OCI-LY1 (cell line): Measurements from ENCODE around the gene CD86.

Source experiments
- H2AFZ ChIP-seq: fragments of 200-600 bp; sonication (generic), shearing (Covaris generic); 2 replicates; pipeline ENCODE4 v1.6.0; 2014; ENCODE audit warnings: antibody characterized with exemption, mild to moderate bottlenecking, low read length
- H3F3A ChIP-seq: fragments of 200-600 bp; sonication (generic), shearing (Covaris generic); 2 replicates; pipeline ENCODE4 v1.6.0; 2014; ENCODE audit warnings: mild to moderate bottlenecking, antibody characterized with exemption, low read length, moderate library complexity; ENCODE audit not compliant: insufficient read depth
- H3K27ac ChIP-seq: fragments of 200-600 bp; sonication (generic); 2 replicates; pipeline ENCODE4 v1.5.1; 2014; ENCODE audit warnings: low read length, mixed run types, mild to moderate bottlenecking, low read depth; ENCODE audit not compliant: poor library complexity, severe bottlenecking
- H3K27me3 ChIP-seq: fragments of 200-600 bp; sonication (generic); 2 replicates; pipeline ENCODE4 v1.6.0; 2014; ENCODE audit warnings: antibody characterized with exemption, mild to moderate bottlenecking, low read length, moderate library complexity; ENCODE audit not compliant: insufficient read depth
- H3K36me3 ChIP-seq: fragments of 200-600 bp; sonication (generic); 2 replicates; pipeline ENCODE4 v1.6.1; 2014; ENCODE audit warnings: mild to moderate bottlenecking, antibody characterized with exemption, low read length, moderate library complexity, mixed read lengths; ENCODE audit not compliant: insufficient read depth
- H3K4me1 ChIP-seq: fragments of 200-600 bp; sonication (generic); 2 replicates; pipeline ENCODE4 v1.5.1; 2014; ENCODE audit warnings: mild to moderate bottlenecking, low read length, moderate library complexity; ENCODE audit not compliant: insufficient read depth, severe bottlenecking
- H3K4me2 ChIP-seq: fragments of 200-600 bp; sonication (generic), shearing (Covaris generic); 2 replicates; pipeline ENCODE4 v1.6.1; 2014; ENCODE audit warnings: low read length
- H3K4me3 ChIP-seq: fragments of 200-600 bp; sonication (generic); 2 replicates; pipeline ENCODE4 v1.5.1; 2014; ENCODE audit warnings: low read length, low read depth, mild to moderate bottlenecking, mixed read lengths; ENCODE audit not compliant: poor library complexity, severe bottlenecking
- H3K79me2 ChIP-seq: fragments of 200-600 bp; shearing (Covaris generic); 2 replicates; pipeline ENCODE4 v1.6.1; 2016; ENCODE audit warnings: mixed run types, low read length, mixed read lengths; ENCODE audit not compliant: insufficient read depth
- H3K9ac ChIP-seq: fragments of 200-600 bp; sonication (generic), shearing (Covaris generic); 2 replicates; pipeline ENCODE4 v1.6.1; 2014; ENCODE audit warnings: mild to moderate bottlenecking, low read length, mixed read lengths
- H3K9me2 ChIP-seq: fragments of 200-600 bp; sonication (generic), shearing (Covaris generic); 2 replicates; pipeline ENCODE4 v1.6.1; 2014; ENCODE audit warnings: low read depth, mild to moderate bottlenecking, low read length, mixed read lengths
- H3K9me3 ChIP-seq: fragments of 200-600 bp; shearing (Covaris generic); 2 replicates; pipeline ENCODE4 v1.6.1; 2014; ENCODE audit warnings: low read length, mixed read lengths
- H4K20me1 ChIP-seq: fragments of 200-600 bp; sonication (generic), shearing (Covaris generic); 2 replicates; pipeline ENCODE4 v1.6.0; 2016; ENCODE audit warnings: mild to moderate bottlenecking, low read length; ENCODE audit not compliant: insufficient read depth
- CTCF ChIP-seq: fragments of 200-600 bp; sonication (generic), shearing (Covaris generic); IDR thresholded peaks from 2 replicates; pipeline ENCODE4 v1.5.1; 2017; ENCODE audit warnings: mild to moderate bottlenecking, antibody characterized with exemption, low read length, moderate library complexity, mixed read lengths
- EZH2 ChIP-seq: fragments of 200-600 bp; sonication (generic), shearing (Covaris generic); IDR thresholded peaks from 2 replicates; pipeline ENCODE4 v1.8.0; 2017; ENCODE audit warnings: borderline replicate concordance, mixed run types, mild to moderate bottlenecking, antibody characterized with exemption, low read length, moderate library complexity, mixed read lengths

Gene CD86

GRCh38 chr3:122024800-122025199 is 30.4 kb upstream of the CD86 start:
- no peaks in the 10 kb centered on the region for H3F3A ChIP-seq
- no peaks in the 10 kb centered on the region for H3K9me3 ChIP-seq

GRCh38 chr3:122025296-122025695 is 29.9 kb upstream of the CD86 start:
- H3K4me1 ChIP-seq, result peaks cover 65% of the 10 kb centered on the region
- peak overlapping the region; percentile 85 for H3K27ac ChIP-seq
- H3K27me3 ChIP-seq, result no peaks in the 10 kb centered on the region
- H3K36me3 ChIP-seq, result no peaks in the 10 kb centered on the region
- no peaks in the 10 kb centered on the region for H4K20me1 ChIP-seq
- no peaks in the 10 kb centered on the region for H3K9me3 ChIP-seq
- peak overlapping the region; percentile 16; the same call in 1 of the 2 replicates for H3K9ac ChIP-seq
- H3F3A ChIP-seq, result no peaks in the 10 kb centered on the region
- peak overlapping the region; percentile 70 for H3K4me2 ChIP-seq
- H3K9me2 ChIP-seq, result no peaks in the 10 kb centered on the region
- H3K79me2 ChIP-seq, result no peaks in the 10 kb centered on the region
- no peak overlapping the region for H2AFZ ChIP-seq
- TF ChIP-seq CTCF, result no peak
- no peak for TF ChIP-seq EZH2
- peak overlapping the region; percentile 20 for H3K4me3 ChIP-seq

More at GRCh38 chr3:122024800-122025199, 30.4 kb upstream of the CD86 start:
- H3K4me2 ChIP-seq, result peak overlapping the region; percentile 70
- no peaks in the 10 kb centered on the region for H3K36me3 ChIP-seq
- no peaks in the 10 kb centered on the region for H4K20me1 ChIP-seq
- no peaks in the 10 kb centered on the region for H3K79me2 ChIP-seq
- peaks cover 65% of the 10 kb centered on the region for H3K4me1 ChIP-seq
- H3K27me3 ChIP-seq, result no peaks in the 10 kb centered on the region
- peak overlapping the region; percentile 16; the same call in 1 of the 2 replicates for H3K9ac ChIP-seq
- H3K27ac ChIP-seq, result peak overlapping the region; percentile 85
- peak overlapping the region; percentile 20 for H3K4me3 ChIP-seq
- H3K9me2 ChIP-seq, result no peaks in the 10 kb centered on the region
- no peak overlapping the region for H2AFZ ChIP-seq
- TF ChIP-seq EZH2, result no peak
- TF ChIP-seq CTCF, result no peak

- Histone ChIP-seq H3K27ac (peak overlapping the region; percentile 6), H3K27me3 (no peaks in the 10 kb centered on the region), H4K20me1 (no peaks in the 10 kb centered on the region), H3K4me1 (peaks cover 26% of the 10 kb centered on the region), H3F3A (no peaks in the 10 kb centered on the region), H3K9me2 (no peaks in the 10 kb centered on the region), H3K9me3 (peaks cover 17% of the 10 kb centered on the region), H3K79me2 (no peaks in the 10 kb centered on the region), H3K4me3 (no peak overlapping the region), H3K9ac (no peak overlapping the region), H2AFZ (no peak overlapping the region), H3K36me3 (peaks cover 17% of the 10 kb centered on the region), H3K4me2 (no peak overlapping the region)
- TF ChIP-seq CTCF (no peak), EZH2 (no peak)
Observed at GRCh38 chr3:122030381-122031122, 24.6 kb upstream of the CD86 start.
